Measurements from ENCODE around the gene SUPT5H. TPM values are rescaled to one million over a fixed set of nuclear protein-coding genes. Genes with fewer than 3 reads are reported as not detected.

Gene SUPT5H
- total RNA-seq, 1 experiment from 2014 or later, result 171 TPM

DNA sequence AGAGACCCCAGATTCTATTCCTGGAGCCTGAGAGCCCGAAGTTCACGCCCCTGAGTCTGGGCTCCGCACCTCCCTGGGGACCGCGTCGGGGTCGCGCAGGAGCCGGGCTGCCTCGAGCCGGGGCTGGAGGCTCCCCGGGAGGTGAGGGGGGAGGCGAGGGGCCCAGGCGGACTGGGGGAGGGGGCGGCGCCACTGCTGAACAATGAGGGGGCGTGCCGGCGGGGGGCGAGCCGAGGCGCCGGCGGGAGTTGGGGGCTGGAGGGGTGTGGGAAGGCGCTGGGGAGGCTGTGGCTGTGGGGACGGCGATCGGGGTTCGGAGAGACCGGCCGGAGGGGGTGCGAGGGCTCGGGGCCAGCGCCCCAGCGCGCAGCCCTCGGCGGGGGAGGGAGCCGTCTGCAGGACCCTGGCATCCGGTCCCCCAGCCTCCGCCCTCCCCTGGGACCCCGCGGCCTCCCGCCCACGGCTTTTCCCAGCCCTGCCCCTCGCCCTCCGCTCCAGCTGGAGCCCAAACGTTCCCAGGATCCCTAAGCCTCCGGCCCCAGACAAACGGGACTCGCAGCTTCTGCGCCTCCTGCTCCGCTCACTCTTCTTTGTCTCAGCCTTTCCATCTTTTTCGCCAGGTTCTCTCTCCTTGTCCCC lies 32.0 kb upstream of the SUPT5H start:
- POLR2A ChIA-PET, result interaction anchor here (1.2 to 1.6 kb wide), 3 partner anchors 12 to 22 kb away, joined by 6 to 25 read pairs (median 7); partner anchors contain the start of gene RPS16
- peaks cover 40% of the 10 kb centered on the region for H3K4me1 Mint-ChIP-seq (ENCODE audit: low read depth, unreplicated experiment)
- BruUV-seq (replicated peaks), result no TSS peak
- H3K27me3 ChIP-seq (replicated peaks; ENCODE audit: control insufficient read depth, insufficient read depth, low read length), result no peaks in the 10 kb centered on the region
- H3K27me3 Mint-ChIP-seq (ENCODE audit: insufficient read depth, unreplicated experiment), result peaks cover 3% of the 10 kb centered on the region
- H3K36me3 ChIP-seq (ENCODE audit: control insufficient read depth, insufficient read depth, low read length), result peaks cover 1% of the 10 kb centered on the region; the same call in 1 of the 2 replicates
- H3K4me3 Mint-ChIP-seq (ENCODE audit: unreplicated experiment), result peak overlapping the region; percentile 77
- peaks cover 22% of the 10 kb centered on the region for H3K4me1 ChIP-seq
- peak overlapping the region; percentile 88 for H3K4me3 ChIP-seq (ENCODE audit: low read depth, low read length)
- CTCF ChIA-PET, result interaction anchor here (0.6 to 1.8 kb wide), 8 partner anchors 15 to 459 kb away, joined by 3 to 22 read pairs (median 5); partner anchors contain the start of genes MED29, PAF1, RPS16 and SAMD4B
- intact Hi-C loops (cut with micrococcal nuclease; ENCODE audit: unreplicated experiment), result no loop called here
- H3K27ac Mint-ChIP-seq (ENCODE audit: unreplicated experiment), result peak overlapping the region; percentile 90
- H3K9me3 Mint-ChIP-seq (ENCODE audit: unreplicated experiment), result no peaks in the 10 kb centered on the region
- TF ChIP-seq, protein P1, sequence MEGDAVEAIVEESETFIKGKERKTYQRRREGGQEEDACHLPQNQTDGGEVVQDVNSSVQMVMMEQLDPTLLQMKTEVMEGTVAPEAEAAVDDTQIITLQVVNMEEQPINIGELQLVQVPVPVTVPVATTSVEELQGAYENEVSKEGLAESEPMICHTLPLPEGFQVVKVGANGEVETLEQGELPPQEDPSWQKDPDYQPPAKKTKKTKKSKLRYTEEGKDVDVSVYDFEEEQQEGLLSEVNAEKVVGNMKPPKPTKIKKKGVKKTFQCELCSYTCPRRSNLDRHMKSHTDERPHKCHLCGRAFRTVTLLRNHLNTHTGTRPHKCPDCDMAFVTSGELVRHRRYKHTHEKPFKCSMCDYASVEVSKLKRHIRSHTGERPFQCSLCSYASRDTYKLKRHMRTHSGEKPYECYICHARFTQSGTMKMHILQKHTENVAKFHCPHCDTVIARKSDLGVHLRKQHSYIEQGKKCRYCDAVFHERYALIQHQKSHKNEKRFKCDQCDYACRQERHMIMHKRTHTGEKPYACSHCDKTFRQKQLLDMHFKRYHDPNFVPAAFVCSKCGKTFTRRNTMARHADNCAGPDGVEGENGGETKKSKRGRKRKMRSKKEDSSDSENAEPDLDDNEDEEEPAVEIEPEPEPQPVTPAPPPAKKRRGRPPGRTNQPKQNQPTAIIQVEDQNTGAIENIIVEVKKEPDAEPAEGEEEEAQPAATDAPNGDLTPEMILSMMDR (IDR thresholded peaks at IDR 0.05; ENCODE audit: insufficient read depth in 1 of 2, low read depth in 1 of 2, low read length in 1 of 2, severe bottlenecking in 1 of 2, unreplicated experiment in 1 of 2), result no peak
- H3K9me3 ChIP-seq, result no peaks in the 10 kb centered on the region
- DNase-seq, result peak; percentile 65 to 69
- peaks cover 54% of the 10 kb centered on the region for H3K36me3 Mint-ChIP-seq (ENCODE audit: insufficient read depth, unreplicated experiment)

GRCh38 chr19:39413911-39414608 lies 31.3 kb upstream of the SUPT5H start:
- peaks cover 3% of the 10 kb centered on the region for H3K27me3 Mint-ChIP-seq (ENCODE audit: insufficient read depth, unreplicated experiment)
- BruUV-seq (replicated peaks), result no TSS peak
- peak; percentile 61 to 72 for DNase-seq
- POLR2A ChIA-PET, result interaction anchor here (1.2 to 1.6 kb wide), 3 partner anchors 13 to 22 kb away, joined by 6 to 25 read pairs (median 7); partner anchors contain the start of gene RPS16
- CTCF ChIA-PET, result interaction anchor here (0.6 to 1.8 kb wide), 13 partner anchors 13 to 669 kb away, joined by 3 to 22 read pairs (median 3); partner anchors contain the start of genes MED29, PAF1, RPS16 and SAMD4B
- H3K36me3 Mint-ChIP-seq (ENCODE audit: insufficient read depth, unreplicated experiment), result peaks cover 52% of the 10 kb centered on the region
- peak overlapping the region; percentile 77 for H3K4me3 Mint-ChIP-seq (ENCODE audit: unreplicated experiment)
- peaks cover 33% of the 10 kb centered on the region for H3K4me1 Mint-ChIP-seq (ENCODE audit: low read depth, unreplicated experiment)
- H3K9me3 ChIP-seq, result no peaks in the 10 kb centered on the region
- intact Hi-C loops (cut with micrococcal nuclease; ENCODE audit: unreplicated experiment), result no loop called here
- H3K27ac Mint-ChIP-seq (ENCODE audit: unreplicated experiment), result peak overlapping the region; percentile 71
- no peaks in the 10 kb centered on the region for H3K27me3 ChIP-seq (replicated peaks; ENCODE audit: control insufficient read depth, insufficient read depth, low read length)
- TF ChIP-seq, protein P1 (IDR thresholded peaks at IDR 0.05; ENCODE audit: insufficient read depth in 1 of 2, low read depth in 1 of 2, low read length in 1 of 2, severe bottlenecking in 1 of 2, unreplicated experiment in 1 of 2), result peak; percentile 38 to 60
- H3K9me3 Mint-ChIP-seq (ENCODE audit: unreplicated experiment), result no peaks in the 10 kb centered on the region
- H3K4me1 ChIP-seq, result peaks cover 20% of the 10 kb centered on the region
- H3K36me3 ChIP-seq (ENCODE audit: control insufficient read depth, insufficient read depth, low read length), result peaks cover 2% of the 10 kb centered on the region
- H3K4me3 ChIP-seq (ENCODE audit: low read depth, low read length), result peak overlapping the region; percentile 88

Data from Caco-2 (cell line).